Natural killer cell (primary cell): Measurements from ENCODE around the gene ST6GALNAC6. TPM values are rescaled to one million over a fixed set of nuclear protein-coding genes. Genes with fewer than 3 reads are reported as not detected.

Experiments
- ATAC-seq, 3 donors: fragments of 150-1000 bp in 2 of 3; fragments of 200-7000 bp in 1 of 3; cut with Tn5 transposase; 1 replicate in 1 of 3; 2 replicates in 2 of 3; pipeline ENCODE4 v1.10.0; 2021; ENCODE audit warnings: mild to moderate bottlenecking in 2 of 3, moderate library complexity in 2 of 3
- DNase-seq, 2 donors: peaks; one replicate each; pipeline versions ENCODE4 v3.0.0 to v3.0.0-alpha.2; 2013 to 2021; ENCODE audit warnings: mixed read lengths in 1 of 2
- H3K27ac ChIP-seq: one replicate; pipeline ENCODE4 v1.5.1; 2013; ENCODE audit warnings: mild to moderate bottlenecking, low read length
- H3K27me3 ChIP-seq: one replicate; pipeline ENCODE4 v1.6.1; 2013; ENCODE audit warnings: low read length; ENCODE audit not compliant: control insufficient read depth, insufficient read depth
- H3K36me3 ChIP-seq: one replicate; pipeline ENCODE4 v1.6.1; 2013; ENCODE audit warnings: low read length; ENCODE audit not compliant: control insufficient read depth, insufficient read depth
- H3K4me1 ChIP-seq: one replicate; pipeline ENCODE4 v1.6.1; 2013; ENCODE audit warnings: low read length; ENCODE audit not compliant: control insufficient read depth, insufficient read depth
- H3K4me3 ChIP-seq: one replicate; pipeline ENCODE4 v1.5.1; 2013; ENCODE audit warnings: low read length
- H3K9me3 ChIP-seq: one replicate; pipeline ENCODE4 v1.6.1; 2013; ENCODE audit warnings: low read length; ENCODE audit not compliant: control insufficient read depth, insufficient read depth
- H3K27ac Mint-ChIP-seq, 2 donors: one replicate each; pipeline ENCODE4 v1.8.0; 2022; ENCODE audit warnings: mild to moderate bottlenecking in 2 of 2, mixed read lengths in 2 of 2, moderate library complexity in 1 of 2
- H3K27me3 Mint-ChIP-seq, 2 donors: one replicate each; pipeline ENCODE4 v1.8.0; 2022; ENCODE audit warnings: low read depth in 2 of 2, mixed read lengths in 2 of 2
- H3K36me3 Mint-ChIP-seq: one replicate; pipeline ENCODE4 v1.8.0; 2022; ENCODE audit warnings: mixed read lengths
- H3K4me1 Mint-ChIP-seq, 2 donors: one replicate each; pipeline ENCODE4 v1.8.0; 2022; ENCODE audit warnings: mixed read lengths in 2 of 2
- H3K4me3 Mint-ChIP-seq: one replicate; pipeline ENCODE4 v1.8.0; 2022; ENCODE audit warnings: mild to moderate bottlenecking, moderate library complexity, mixed read lengths
- H3K9me3 Mint-ChIP-seq, 2 donors: one replicate each; pipeline ENCODE4 v1.8.0; 2022; ENCODE audit warnings: mixed read lengths in 2 of 2
- WGBS: methylation state at CpG from one replicate; pipeline ENCODE4 v1.1.7; 2013; ENCODE audit warnings: missing lambda C conversion rate; ENCODE audit not compliant: insufficient coverage; 5-methylcytosine and 5-hydroxymethylcytosine counted together
- intact Hi-C: fragments of 100-400 bp; cut with micrococcal nuclease; formaldehyde crosslinking; loops from one replicate; pipeline ENCODE4 v1.14.2; 2022
- total RNA-seq, 4 donors: library from RNA; stranded (reverse); fragments of 120-200 nt in 1 of 4; gene quantifications; one replicate each; pipeline versions ENCODE4 v1.2.3 to v1.2.4, GENCODE V29; 2013 to 2022
- TF ChIP-seq, protein P1 (sequence below): fragments of 200-600 bp; IDR thresholded peaks from one replicate; pipeline ENCODE4 v1.8.0; 2022; ENCODE audit warnings: antibody characterized with exemption

Gene ST6GALNAC6
- total RNA-seq, 3 donors from 2014 or later (not counting 1 experiment from before 2014, with no cell fraction given), result 120 to 148 (median 127) TPM

DNA sequence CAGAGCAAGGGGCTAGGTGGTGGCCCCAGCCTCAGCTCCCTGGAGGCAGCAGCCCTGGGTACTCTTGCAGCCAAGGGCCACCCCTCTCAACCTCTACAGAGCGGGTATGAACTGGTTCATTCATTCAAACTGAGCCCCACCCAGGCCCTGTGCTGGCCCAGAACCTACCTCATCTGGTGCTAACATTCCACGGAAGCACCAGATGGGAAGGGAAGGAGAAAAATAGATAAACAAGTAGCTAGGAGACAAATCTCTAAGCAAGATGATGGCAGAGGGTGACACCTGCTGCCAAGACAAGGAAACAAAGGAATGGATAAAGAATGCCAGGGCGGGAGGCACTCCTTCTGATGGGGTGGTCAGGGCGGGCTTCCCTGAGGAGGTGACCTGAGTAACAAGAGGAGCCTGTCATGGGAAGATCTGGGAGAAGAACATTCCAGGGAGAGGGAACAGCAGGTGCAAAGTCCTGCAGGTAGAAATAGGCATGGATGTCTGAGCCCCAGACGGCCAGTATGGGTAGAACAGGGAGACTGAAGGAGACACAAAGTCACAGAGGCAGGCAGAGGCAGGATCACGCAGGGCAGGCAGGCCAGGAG lies 11.3 kb upstream of the ST6GALNAC6 start:
- H3K36me3 Mint-ChIP-seq, result no peaks in the 10 kb centered on the region
- DNase-seq (peak in 1 of 2 donors; percentile 49), ATAC-seq (no peak)
- H3K27me3 ChIP-seq, result no peaks in the 10 kb centered on the region
- H3K9me3 ChIP-seq, result no peaks in the 10 kb centered on the region
- no peaks in the 10 kb centered on the region for H3K27me3 Mint-ChIP-seq
- no peak overlapping the region for H3K4me3 ChIP-seq
- H3K27ac ChIP-seq, result peak overlapping the region; percentile 37
- H3K4me1 Mint-ChIP-seq, result peaks cover 7 to 28% of the 10 kb centered on the region in 2 donors
- TF ChIP-seq, protein P1, sequence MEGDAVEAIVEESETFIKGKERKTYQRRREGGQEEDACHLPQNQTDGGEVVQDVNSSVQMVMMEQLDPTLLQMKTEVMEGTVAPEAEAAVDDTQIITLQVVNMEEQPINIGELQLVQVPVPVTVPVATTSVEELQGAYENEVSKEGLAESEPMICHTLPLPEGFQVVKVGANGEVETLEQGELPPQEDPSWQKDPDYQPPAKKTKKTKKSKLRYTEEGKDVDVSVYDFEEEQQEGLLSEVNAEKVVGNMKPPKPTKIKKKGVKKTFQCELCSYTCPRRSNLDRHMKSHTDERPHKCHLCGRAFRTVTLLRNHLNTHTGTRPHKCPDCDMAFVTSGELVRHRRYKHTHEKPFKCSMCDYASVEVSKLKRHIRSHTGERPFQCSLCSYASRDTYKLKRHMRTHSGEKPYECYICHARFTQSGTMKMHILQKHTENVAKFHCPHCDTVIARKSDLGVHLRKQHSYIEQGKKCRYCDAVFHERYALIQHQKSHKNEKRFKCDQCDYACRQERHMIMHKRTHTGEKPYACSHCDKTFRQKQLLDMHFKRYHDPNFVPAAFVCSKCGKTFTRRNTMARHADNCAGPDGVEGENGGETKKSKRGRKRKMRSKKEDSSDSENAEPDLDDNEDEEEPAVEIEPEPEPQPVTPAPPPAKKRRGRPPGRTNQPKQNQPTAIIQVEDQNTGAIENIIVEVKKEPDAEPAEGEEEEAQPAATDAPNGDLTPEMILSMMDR, result no peak
- H3K9me3 Mint-ChIP-seq, result no peaks in the 10 kb centered on the region
- H3K4me1 ChIP-seq, result peaks cover 44% of the 10 kb centered on the region
- 89% methylated on average over 6 of the region's 6 CpGs for WGBS
- intact Hi-C loops, result loop anchor here (10.0 kb wide), 1 partner anchor 686 kb away; no protein-coding TSS in a partner anchor
- H3K4me3 Mint-ChIP-seq, result no peak overlapping the region
- peaks cover 36% of the 10 kb centered on the region for H3K36me3 ChIP-seq
- H3K27ac Mint-ChIP-seq, result peak overlapping the region; percentile 30 to 34

DNA sequence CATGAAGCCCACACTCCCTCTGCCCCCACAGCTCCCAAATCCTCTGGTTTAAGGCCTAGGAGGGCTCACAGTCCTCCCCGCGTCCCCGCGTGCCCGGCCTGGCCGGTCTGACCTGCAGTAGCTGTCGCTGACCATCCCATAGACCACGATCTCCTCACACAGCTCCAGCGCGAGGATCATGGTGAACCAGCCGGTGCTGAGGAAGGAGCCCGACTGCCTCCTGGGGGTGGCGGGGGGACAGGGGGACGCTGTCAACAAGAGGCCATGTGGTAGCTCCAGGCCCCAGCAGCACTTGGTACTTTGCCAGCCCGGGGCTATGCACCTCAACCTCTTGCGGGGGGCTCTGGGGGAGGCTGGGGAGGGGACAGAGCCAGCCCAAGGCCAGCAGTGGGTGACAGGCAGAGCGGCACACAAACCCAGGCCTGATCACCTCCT lies 10.5 kb upstream of the ST6GALNAC6 start:
- Mint-ChIP-seq H3K4me1 (peaks cover 16 to 30% of the 10 kb centered on the region in 2 donors), H3K36me3 (no peaks in the 10 kb centered on the region), H3K9me3 (no peaks in the 10 kb centered on the region), H3K4me3 (no peak overlapping the region), H3K27ac (no peak overlapping the region), H3K27me3 (no peaks in the 10 kb centered on the region)
- intact Hi-C loops, result loop anchor here (10.0 kb wide), 1 partner anchor 685 kb away; no protein-coding TSS in a partner anchor
- 79% methylated on average over 17 of the region's 17 CpGs for WGBS
- no peaks in the 10 kb centered on the region for H3K27me3 ChIP-seq
- ATAC-seq (no peak), DNase-seq (no peak)
- H3K4me1 ChIP-seq, result peaks cover 44% of the 10 kb centered on the region
- no peaks in the 10 kb centered on the region for H3K9me3 ChIP-seq
- peaks cover 36% of the 10 kb centered on the region for H3K36me3 ChIP-seq
- H3K4me3 ChIP-seq, result no peak overlapping the region
- H3K27ac ChIP-seq, result peak overlapping the region; percentile 18
- TF ChIP-seq, protein P1, result no peak

DNA sequence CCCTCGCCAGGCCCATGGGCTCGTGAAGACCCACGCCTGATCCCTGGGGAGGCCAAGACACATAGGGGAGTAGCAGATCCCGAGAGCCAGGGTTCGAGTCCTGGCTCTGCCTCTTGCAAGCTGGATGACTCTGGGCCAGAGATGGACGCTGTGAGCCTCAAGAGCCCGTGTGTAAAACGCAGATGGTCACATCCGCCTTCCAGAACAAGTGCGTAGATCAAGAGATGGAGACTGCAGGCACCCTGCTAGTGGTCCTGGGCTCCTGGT lies 9.2 kb upstream of the ST6GALNAC6 start:
- Histone ChIP-seq H3K27ac (no peak overlapping the region), H3K36me3 (peaks cover 30% of the 10 kb centered on the region), H3K4me1 (peaks cover 53% of the 10 kb centered on the region), H3K27me3 (no peaks in the 10 kb centered on the region), H3K9me3 (no peaks in the 10 kb centered on the region), H3K4me3 (no peak overlapping the region)
- H3K27me3 Mint-ChIP-seq, result no peaks in the 10 kb centered on the region
- ATAC-seq, result no peak
- DNase-seq, result no peak
- H3K27ac Mint-ChIP-seq, result no peak overlapping the region
- no peak overlapping the region for H3K4me3 Mint-ChIP-seq
- no peaks in the 10 kb centered on the region for H3K36me3 Mint-ChIP-seq
- TF ChIP-seq, protein P1, result no peak
- intact Hi-C loops, result no loop called here
- no peaks in the 10 kb centered on the region for H3K9me3 Mint-ChIP-seq
- WGBS, result 96% methylated on average over 10 of the region's 10 CpGs
- H3K4me1 Mint-ChIP-seq, result peaks cover 27 to 43% of the 10 kb centered on the region in 2 donors
